Hepatocyte (in vitro differentiated cells): ENCODE measurements around the gene NR5A1. TPM values are rescaled to one million over a fixed set of nuclear protein-coding genes. Genes with fewer than 3 reads are reported as not detected.

ENCODE experiments used
- DNase-seq: peaks from one replicate; pipeline ENCODE4 v3.0.0-alpha.2; 2016; ENCODE audit warnings: low spot score
- H2AFZ ChIP-seq: fragments of 200-600 bp; sonication (generic); 2 replicates; pipeline ENCODE4 v1.6.0; 2016; ENCODE audit warnings: antibody characterized with exemption, mild to moderate bottlenecking
- H3K27ac ChIP-seq: fragments of 200-600 bp; sonication (generic); 2 replicates; pipeline ENCODE4 v1.5.1; 2016; ENCODE audit warnings: mild to moderate bottlenecking
- H3K27me3 ChIP-seq: fragments of 200-600 bp; sonication (generic); 2 replicates; pipeline ENCODE4 v1.6.1; 2016
- H3K36me3 ChIP-seq: fragments of 200-600 bp; sonication (generic); replicated peaks from 2 replicates; pipeline ENCODE4 v1.5.1; 2016; ENCODE audit warnings: low read depth; ENCODE audit not compliant: insufficient read depth
- H3K4me1 ChIP-seq: fragments of 200-600 bp; sonication (generic); 2 replicates; pipeline ENCODE4 v1.5.1; 2016; ENCODE audit warnings: mild to moderate bottlenecking, moderate library complexity; ENCODE audit not compliant: insufficient read depth
- H3K4me2 ChIP-seq: fragments of 200-600 bp; sonication (generic); 2 replicates; pipeline ENCODE4 v1.6.0; 2016
- H3K4me3 ChIP-seq: fragments of 200-600 bp; sonication (generic); 2 replicates; pipeline ENCODE4 v1.5.1; 2016; ENCODE audit warnings: mild to moderate bottlenecking
- H3K79me2 ChIP-seq: fragments of 200-600 bp; sonication (generic); 2 replicates; pipeline ENCODE4 v1.6.0; 2017; ENCODE audit warnings: mild to moderate bottlenecking
- H3K9me2 ChIP-seq: fragments of 200-600 bp; sonication (generic); replicated peaks from 2 replicates; pipeline ENCODE4 v1.6.0; 2017; ENCODE audit warnings: mild to moderate bottlenecking; ENCODE audit not compliant: insufficient read depth
- H3K9me3 ChIP-seq: fragments of 200-600 bp; sonication (generic); 2 replicates; pipeline ENCODE4 v1.5.1; 2016; ENCODE audit warnings: low read depth, mild to moderate bottlenecking
- H4K20me1 ChIP-seq: fragments of 200-600 bp; sonication (generic); 2 replicates; pipeline ENCODE4 v1.6.0; 2016; ENCODE audit warnings: mild to moderate bottlenecking; ENCODE audit not compliant: insufficient read depth, poor library complexity, severe bottlenecking
- EZH2 ChIP-seq: fragments of 200-600 bp; sonication (generic); IDR thresholded peaks from 2 replicates; pipeline ENCODE4 v1.6.1; 2016; ENCODE audit warnings: antibody characterized with exemption, mild to moderate bottlenecking, borderline replicate concordance
- EZH2phosphoT487 ChIP-seq: fragments of 200-600 bp; sonication (generic); IDR thresholded peaks from one replicate; pipeline ENCODE4 v1.6.1; 2018; ENCODE audit warnings: antibody characterized with exemption, mild to moderate bottlenecking, low read depth, moderate library complexity; ENCODE audit not compliant: unreplicated experiment, severe bottlenecking
- WGBS: methylation state at CpG from one replicate; pipeline ENCODE4 v1.1.6; 2016; ENCODE audit warnings: low lambda C conversion rate; ENCODE audit errors: missing lambda C conversion rate; 5-methylcytosine and 5-hydroxymethylcytosine counted together
- polyA plus RNA-seq: library from polyadenylated mRNA; unstranded; fragments of >200 nt; fragmentation: Nextera tagmentation; extraction: Ambion mirVana; gene quantifications from 2 replicates; pipeline ENCODE4 v1.2.1, GENCODE V29; 2016
- total RNA-seq: library from RNA; depleted of rRNA; stranded (reverse); fragments of >200 nt; gene quantifications from 2 replicates; pipeline ENCODE4 v1.2.3, GENCODE V29; 2014
- TF ChIP-seq, protein P1 (sequence below): fragments of 200-600 bp; sonication (generic); IDR thresholded peaks from 2 replicates; pipeline ENCODE4 v1.5.1; 2016; ENCODE audit warnings: antibody characterized with exemption, mild to moderate bottlenecking; ENCODE audit not compliant: poor library complexity

NR5A1 gene
- total and polyA plus RNA-seq, 2 experiments from 2014 or later, result 0.07 to 0.36 TPM

DNA sequence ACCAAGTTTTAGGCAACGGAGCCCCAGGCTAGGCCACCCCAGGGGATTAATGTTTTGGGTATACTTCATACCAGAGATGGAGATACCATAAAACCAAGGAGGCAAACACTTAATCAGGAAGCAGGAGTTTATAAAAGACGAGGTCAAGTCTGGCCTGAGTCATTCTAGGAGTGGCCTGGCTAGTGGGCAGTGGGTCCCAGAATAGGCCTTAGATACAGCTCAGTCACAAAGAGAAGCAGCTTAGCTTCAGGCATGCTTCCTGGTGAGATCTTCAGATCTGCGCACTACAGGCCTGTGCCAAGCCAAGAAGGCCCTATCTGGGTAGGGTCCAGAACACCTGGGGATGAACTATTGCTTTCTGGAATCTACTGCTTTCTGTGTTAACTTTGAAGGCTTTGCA is 20.6 kb upstream of the NR5A1 start:
- 85% methylated on average over 3 of the region's 3 CpGs for whole genome bisulfite sequencing
- no peaks in the 10 kb centered on the region for H4K20me1 ChIP-seq
- H2AFZ ChIP-seq, result no peak overlapping the region
- H3K4me1 ChIP-seq, result no peaks in the 10 kb centered on the region
- TF ChIP-seq EZH2phosphoT487 (no peak), EZH2 (no peak)
- TF ChIP-seq, protein P1, sequence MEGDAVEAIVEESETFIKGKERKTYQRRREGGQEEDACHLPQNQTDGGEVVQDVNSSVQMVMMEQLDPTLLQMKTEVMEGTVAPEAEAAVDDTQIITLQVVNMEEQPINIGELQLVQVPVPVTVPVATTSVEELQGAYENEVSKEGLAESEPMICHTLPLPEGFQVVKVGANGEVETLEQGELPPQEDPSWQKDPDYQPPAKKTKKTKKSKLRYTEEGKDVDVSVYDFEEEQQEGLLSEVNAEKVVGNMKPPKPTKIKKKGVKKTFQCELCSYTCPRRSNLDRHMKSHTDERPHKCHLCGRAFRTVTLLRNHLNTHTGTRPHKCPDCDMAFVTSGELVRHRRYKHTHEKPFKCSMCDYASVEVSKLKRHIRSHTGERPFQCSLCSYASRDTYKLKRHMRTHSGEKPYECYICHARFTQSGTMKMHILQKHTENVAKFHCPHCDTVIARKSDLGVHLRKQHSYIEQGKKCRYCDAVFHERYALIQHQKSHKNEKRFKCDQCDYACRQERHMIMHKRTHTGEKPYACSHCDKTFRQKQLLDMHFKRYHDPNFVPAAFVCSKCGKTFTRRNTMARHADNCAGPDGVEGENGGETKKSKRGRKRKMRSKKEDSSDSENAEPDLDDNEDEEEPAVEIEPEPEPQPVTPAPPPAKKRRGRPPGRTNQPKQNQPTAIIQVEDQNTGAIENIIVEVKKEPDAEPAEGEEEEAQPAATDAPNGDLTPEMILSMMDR, result no peak
- H3K27me3 ChIP-seq, result no peaks in the 10 kb centered on the region
- no peaks in the 10 kb centered on the region for H3K9me3 ChIP-seq
- H3K79me2 ChIP-seq, result no peaks in the 10 kb centered on the region
- H3K27ac ChIP-seq, result no peak overlapping the region
- H3K4me3 ChIP-seq, result no peak overlapping the region
- H3K9me2 ChIP-seq, result no peaks in the 10 kb centered on the region
- DNase-seq, result no peak
- H3K4me2 ChIP-seq, result no peak overlapping the region
- no peaks in the 10 kb centered on the region for H3K36me3 ChIP-seq

DNA sequence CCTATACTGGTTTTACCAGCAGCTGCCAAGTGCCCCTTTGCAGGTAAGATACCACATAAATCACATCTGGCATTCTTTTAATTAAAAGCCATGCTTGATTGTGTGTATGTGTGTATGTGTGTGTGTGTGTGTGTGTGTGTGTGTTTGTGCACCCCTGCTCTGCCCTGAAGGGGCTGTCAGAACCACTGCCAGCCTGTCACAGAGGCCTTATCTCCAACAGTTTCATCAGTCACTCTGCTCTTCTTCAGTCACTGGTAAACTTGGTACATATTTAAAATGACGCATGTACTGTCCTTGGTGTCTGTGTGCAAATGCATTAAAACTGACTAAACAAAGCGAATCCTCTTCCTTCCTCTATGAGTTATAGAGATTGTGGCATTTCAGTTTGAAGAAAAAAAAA is 19.0 kb upstream of the NR5A1 start:
- Histone ChIP-seq H3K4me1 (no peaks in the 10 kb centered on the region), H2AFZ (no peak overlapping the region), H3K9me3 (no peaks in the 10 kb centered on the region), H3K27ac (no peak overlapping the region), H3K4me2 (no peak overlapping the region), H3K27me3 (no peaks in the 10 kb centered on the region), H3K4me3 (no peak overlapping the region), H3K9me2 (no peaks in the 10 kb centered on the region), H3K79me2 (no peaks in the 10 kb centered on the region), H4K20me1 (no peaks in the 10 kb centered on the region), H3K36me3 (no peaks in the 10 kb centered on the region)
- DNase-seq, result no peak
- TF ChIP-seq, protein P1, result no peak
- TF ChIP-seq EZH2 (no peak), EZH2phosphoT487 (no peak)
- WGBS, result 92% methylated on average over 2 of the region's 2 CpGs

DNA sequence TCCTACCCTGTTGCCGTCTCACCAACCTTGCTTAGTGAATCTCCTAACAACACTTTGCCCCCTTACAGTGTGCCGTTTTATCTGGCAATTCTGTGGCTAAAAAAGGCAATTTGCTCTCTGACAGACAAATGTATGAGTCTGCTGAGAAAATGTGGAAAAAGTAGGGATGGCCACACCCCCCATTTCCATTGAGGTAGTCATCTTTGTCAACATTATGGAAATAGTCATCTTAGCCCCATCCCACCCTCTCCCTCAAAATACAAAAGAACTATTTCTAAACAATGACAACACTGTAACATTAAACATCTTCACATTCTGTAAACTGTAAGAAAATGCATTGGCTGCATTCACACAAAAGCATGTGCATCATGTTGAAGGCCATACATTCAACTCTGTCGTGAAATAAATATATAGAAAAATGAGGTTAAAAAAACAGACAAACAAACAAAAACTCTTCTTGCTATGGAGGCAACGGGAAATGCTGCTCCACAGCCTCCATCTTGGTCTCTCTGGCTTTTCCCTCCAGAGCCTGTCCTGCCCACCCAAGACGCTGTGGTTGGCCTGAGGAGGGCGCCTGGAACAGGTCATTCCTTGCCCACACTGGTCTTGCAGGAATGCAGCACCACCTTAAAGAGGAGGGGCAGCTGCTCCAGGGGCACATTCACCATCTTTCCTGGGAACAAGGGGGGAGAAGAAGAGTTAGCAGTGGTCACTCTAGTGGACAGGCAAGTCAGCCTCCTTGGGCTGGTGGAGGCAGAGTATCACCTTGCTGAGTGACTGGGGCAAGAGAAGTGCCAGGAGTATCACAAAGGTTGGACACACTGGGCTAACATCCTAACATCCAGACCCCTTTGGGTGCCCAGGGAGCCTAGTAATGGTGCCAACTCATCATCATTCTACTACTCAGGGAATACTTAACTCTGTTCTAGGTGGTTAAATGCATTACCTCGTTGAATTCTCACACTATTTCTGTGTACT is 15.2 kb upstream of the NR5A1 start:
- Histone ChIP-seq H4K20me1 (no peaks in the 10 kb centered on the region), H3K27ac (no peak overlapping the region), H3K4me3 (no peak overlapping the region), H3K4me1 (peaks cover 8% of the 10 kb centered on the region), H3K4me2 (no peak overlapping the region), H3K79me2 (no peaks in the 10 kb centered on the region), H3K36me3 (no peaks in the 10 kb centered on the region), H3K27me3 (no peaks in the 10 kb centered on the region), H3K9me2 (no peaks in the 10 kb centered on the region), H2AFZ (no peak overlapping the region), H3K9me3 (no peaks in the 10 kb centered on the region)
- WGBS, result 89% methylated on average over 7 of the region's 7 CpGs
- TF ChIP-seq, protein P1, result no peak
- TF ChIP-seq EZH2phosphoT487 (no peak), EZH2 (no peak)
- no peak for DNase-seq
